Heart left ventricle (tissue), 16 donors: ENCODE results near the gene KCNH1. TPM values are rescaled to one million over a fixed set of nuclear protein-coding genes. Genes with fewer than 3 reads are reported as not detected.

Experiments
- ATAC-seq, 4 donors: fragments of 200-7000 bp; cut with Tn5 transposase; one replicate each; pipeline ENCODE4 v1.9.1; 2020 to 2022; ENCODE audit warnings: moderate library complexity in 4 of 4, mild to moderate bottlenecking in 3 of 4, moderate number of reproducible peaks in 1 of 4
- DNase-seq, 5 donors: peaks; one replicate each; pipeline ENCODE4 v3.0.0-alpha.2; 2020
- H3K27ac ChIP-seq, 12 donors: fragments of 200-600 bp; sonication (generic) in 4 of 12; one replicate each; pipeline versions ENCODE4 v1.5.0 to v1.8.0; 2016 to 2022; ENCODE audit warnings: mild to moderate bottlenecking in 2 of 12
- H3K27me3 ChIP-seq, 9 donors: fragments of 200-600 bp; sonication (generic) in 2 of 9; one replicate each; pipeline versions ENCODE4 v1.5.1 to v1.8.0; 2016 to 2022; ENCODE audit warnings: mild to moderate bottlenecking in 3 of 9
- H3K36me3 ChIP-seq, 9 donors: fragments of 200-600 bp; sonication (generic) in 2 of 9; one replicate each; pipeline versions ENCODE4 v1.5.0 to v1.8.0; 2018 to 2022; ENCODE audit warnings: mild to moderate bottlenecking in 2 of 9
- H3K4me1 ChIP-seq, 12 donors: fragments of 200-600 bp; sonication (generic) in 4 of 12; one replicate each; pipeline versions ENCODE4 v1.5.0 to v1.8.0; 2016 to 2022; ENCODE audit warnings: mild to moderate bottlenecking in 3 of 12
- H3K4me3 ChIP-seq, 12 donors: fragments of 200-600 bp; sonication (generic) in 4 of 12; one replicate each; pipeline versions ENCODE4 v1.5.0 to v1.8.0; 2017 to 2022; ENCODE audit warnings: mild to moderate bottlenecking in 9 of 12, moderate library complexity in 4 of 12
- H3K9me3 ChIP-seq, 12 donors: fragments of 200-600 bp; sonication (generic) in 4 of 12; one replicate each; pipeline versions ENCODE4 v1.5.0 to v1.8.0; 2016 to 2022; ENCODE audit warnings: mild to moderate bottlenecking in 1 of 12
- CTCF ChIP-seq, 12 donors: fragments of 200-600 bp; sonication (generic) in 4 of 12; IDR thresholded peaks; one replicate each; pipeline versions ENCODE4 v1.5.0 to v1.8.0; 2018 to 2022; ENCODE audit warnings: antibody characterized with exemption in 12 of 12, mild to moderate bottlenecking in 5 of 12
- POLR2A ChIP-seq, 2 donors: fragments of 450-650 bp; IDR thresholded peaks; one replicate each; pipeline ENCODE4 v1.6.1; 2017; ENCODE audit warnings: antibody characterized with exemption in 2 of 2, mild to moderate bottlenecking in 2 of 2, moderate library complexity in 2 of 2
- WGBS, 4 donors: extraction: QIAGEN DNeasy Blood & Tissue Kit in 2 of 4; methylation state at CpG; one replicate each; pipeline versions ENCODE4 v1.1.5 to v1.1.7; 2013 to 2018; 5-methylcytosine and 5-hydroxymethylcytosine counted together
- intact Hi-C, 10 donors: fragments of 100-400 bp; cut with DNase I; formaldehyde crosslinking; loops; one replicate each; pipeline versions ENCODE4 v1.11.1 to v1.14.2; 2022
- polyA plus RNA-seq, 2 donors: library from polyadenylated mRNA; stranded (reverse); fragments of 200-250 nt; gene quantifications; one replicate each; pipeline ENCODE4 v1.2.3, GENCODE V29; 2013
- total RNA-seq, 9 donors: library from RNA; depleted of rRNA in 2 of 9; stranded (reverse); fragments of >200 nt in 2 of 9; fragmentation: NEBNext Ultra II Directional in 3 of 9; extraction: Animal tissue kit (Norgen Biotek cat#: 25700) in 3 of 9; gene quantifications; one replicate each; pipeline versions ENCODE4 v1.1.0 to v1.2.4, GENCODE V29; 2016 to 2023
- donor health status: ischemic (EF 13 %, LVEDD 7.1; RV severe dilation, severe dysfunction).
- donor health status: healthy with polysubstance abuse.
- donor health status: DM: no; HTN: yes; CAD: no.
- donor health status: DM: no; HTN: no; CAD: no.
- donor health status: ischemic (EF 25% LVEDD 6.9; RV normal size, moderate dysfunction).
- donor health status: ischemic (EF 25% LVEDD 5.7; RV mildly dilated, moderate dysfunction).
- donor health status: healthy.
- donor health status: DM: yes; HTN: yes; CAD: no.
- donor health status: ischemic (EF 35%, LVEDD 5.7; RV mildly dilated, moderate dysfunction).
- donor health status: nonischemic (EF 11% LVEDD 7.7; RV severe dilation, severe dysfunction).
- donor health status: DM: yes; HTN: yes; CAD: no.
- donor health status: PGD.
- donor health status: ischemic (EF 29% LVEDD 5.4; RV normal size, mild dysfunction).
- donor health status: nonischemic (EF 23%, LVEDD 6.1; RV moderate dilation, normal function).

Gene KCNH1
- total and polyA plus RNA-seq, 11 donors = 0.03 TPM; not detected in 10

- peak overlapping the region in 1 of 12 donors; percentile 22 for H3K27ac ChIP-seq
- 35 to 67% (median 57%) methylated on average over 4 of the region's 4 CpGs for WGBS, 4 donors
- H3K36me3 ChIP-seq = no peaks in the 10 kb centered on the region
- intact Hi-C loops = no loop called here
- H3K4me1 ChIP-seq = peaks cover 0 to 17% (median 5%) of the 10 kb centered on the region in 12 donors
- ATAC-seq (no peak), DNase-seq (no peak)
- H3K4me3 ChIP-seq = no peak overlapping the region
- TF ChIP-seq POLR2A (IDR thresholded peaks at IDR 0.05) = no peak
- TF ChIP-seq CTCF (IDR thresholded peaks at IDR 0.05) = no peak
- H3K9me3 ChIP-seq = no peaks in the 10 kb centered on the region
- H3K27me3 ChIP-seq = peaks cover 0 to 3% (median 0%) of the 10 kb centered on the region in 9 donors
Observed at GRCh38 chr1:210905365-210905904, 228.5 kb downstream of the KCNH1 start.

- ATAC-seq (no peak), DNase-seq (no peak)
- Histone ChIP-seq H3K27ac (no peak overlapping the region), H3K9me3 (no peaks in the 10 kb centered on the region), H3K36me3 (no peaks in the 10 kb centered on the region), H3K4me3 (no peak overlapping the region), H3K4me1 (peaks cover 0 to 13% (median 3%) of the 10 kb centered on the region in 12 donors), H3K27me3 (peaks cover 0 to 6% (median 0%) of the 10 kb centered on the region in 9 donors)
- intact Hi-C loops = no loop called here
- WGBS, 4 donors = 68 to 74% (median 71%) methylated on average over 6 to 8 of the region's 8 CpGs
- TF ChIP-seq POLR2A (IDR thresholded peaks at IDR 0.05) (no peak), CTCF (IDR thresholded peaks at IDR 0.05) (no peak)
Observed at GRCh38 chr1:210901981-210902770, 231.8 kb downstream of the KCNH1 start.

GRCh38 chr1:210900820-210901219, 233.1 kb downstream of the KCNH1 start:
- no peaks in the 10 kb centered on the region for H3K9me3 ChIP-seq
- H3K4me3 ChIP-seq = no peak overlapping the region
- intact Hi-C loops = no loop called here
- H3K27me3 ChIP-seq = peaks cover 0 to 3% (median 0%) of the 10 kb centered on the region in 9 donors
- H3K36me3 ChIP-seq = no peaks in the 10 kb centered on the region
- DNase-seq (no peak), ATAC-seq (no peak)
- H3K27ac ChIP-seq = no peak overlapping the region
- H3K4me1 ChIP-seq = peaks cover 0 to 4% (median 0%) of the 10 kb centered on the region in 12 donors
- TF ChIP-seq POLR2A (IDR thresholded peaks at IDR 0.05) (no peak), CTCF (IDR thresholded peaks at IDR 0.05) (no peak)
- 64 to 75% (median 72%) methylated on average over 2 of the region's 2 CpGs for WGBS, 4 donors

GRCh38 chr1:210900079-210900478, 233.9 kb downstream of the KCNH1 start:
- no peaks in the 10 kb centered on the region for H3K9me3 ChIP-seq
- intact Hi-C loops = no loop called here
- no peak for TF ChIP-seq POLR2A (IDR thresholded peaks at IDR 0.05)
- TF ChIP-seq CTCF (IDR thresholded peaks at IDR 0.05) = no peak
- 38 to 83% (median 55%) methylated on average over 2 of the region's 2 CpGs for WGBS, 4 donors
- H3K27ac ChIP-seq = no peak overlapping the region
- peaks cover 0 to 3% (median 0%) of the 10 kb centered on the region in 9 donors for H3K27me3 ChIP-seq
- ATAC-seq (no peak), DNase-seq (no peak)
- H3K4me3 ChIP-seq = no peak overlapping the region
- H3K36me3 ChIP-seq = no peaks in the 10 kb centered on the region
- H3K4me1 ChIP-seq = no peaks in the 10 kb centered on the region
